Trophoblast cell (in vitro differentiated cells and primary cell): ENCODE results near the gene RASGRF1.

ENCODE experiments used
- DNase-seq, 2 donors: peaks; one replicate each; pipeline ENCODE4 v3.0.0-alpha.2; 2016
- H2AFZ ChIP-seq: 2 replicates; pipeline ENCODE4 v1.6.1; 2013; ENCODE audit warnings: low read length, moderate library complexity, mild to moderate bottlenecking; ENCODE audit not compliant: insufficient read depth, poor library complexity
- H2AK5ac ChIP-seq: 2 replicates; pipeline ENCODE4 v1.6.1; 2013; ENCODE audit warnings: mild to moderate bottlenecking, low read length
- H2BK120ac ChIP-seq: 2 replicates; pipeline ENCODE4 v1.6.1; 2013; ENCODE audit warnings: low read length, mild to moderate bottlenecking, moderate library complexity; ENCODE audit not compliant: insufficient read depth, poor library complexity
- H2BK12ac ChIP-seq: 2 replicates; pipeline ENCODE4 v1.6.1; 2013; ENCODE audit warnings: mild to moderate bottlenecking, low read length, moderate library complexity
- H2BK5ac ChIP-seq: 2 replicates; pipeline ENCODE4 v1.6.1; 2013; ENCODE audit warnings: low read length, low read depth, moderate library complexity, mild to moderate bottlenecking; ENCODE audit not compliant: poor library complexity
- H3K14ac ChIP-seq: 2 replicates; pipeline ENCODE4 v1.6.1; 2013; ENCODE audit warnings: mild to moderate bottlenecking, low read length
- H3K18ac ChIP-seq: 2 replicates; pipeline ENCODE4 v1.6.1; 2013; ENCODE audit warnings: mild to moderate bottlenecking, low read length
- H3K23ac ChIP-seq: 2 replicates; pipeline ENCODE4 v1.6.1; 2013; ENCODE audit warnings: low read length
- H3K27ac ChIP-seq: 2 replicates; pipeline ENCODE4 v1.5.1; 2013; ENCODE audit warnings: low read depth, mild to moderate bottlenecking, inconsistent platforms, low read length, moderate library complexity
- H3K27me3 ChIP-seq: 2 replicates; pipeline ENCODE4 v1.6.1; 2013; ENCODE audit warnings: inconsistent platforms, mild to moderate bottlenecking, low read length, moderate library complexity; ENCODE audit not compliant: insufficient read depth
- H3K36me3 ChIP-seq, 2 experiments: 1 replicate in 1 of 2; 2 replicates in 1 of 2; pipeline ENCODE4 v1.6.1; 2013; ENCODE audit warnings: low read length in 2 of 2, mild to moderate bottlenecking in 2 of 2, moderate library complexity in 1 of 2; ENCODE audit not compliant: insufficient read depth in 2 of 2, control insufficient read depth in 1 of 2
- H3K4ac ChIP-seq: 2 replicates; pipeline ENCODE4 v1.6.1; 2013; ENCODE audit warnings: low read depth, mild to moderate bottlenecking, low read length, moderate library complexity
- H3K4me1 ChIP-seq, 2 experiments: 1 replicate in 1 of 2; 2 replicates in 1 of 2; pipeline ENCODE4 v1.6.1; 2013; ENCODE audit warnings: low read length in 2 of 2, mild to moderate bottlenecking in 2 of 2, moderate library complexity in 1 of 2; ENCODE audit not compliant: insufficient read depth in 2 of 2, control insufficient read depth in 1 of 2
- H3K4me2 ChIP-seq: 2 replicates; pipeline ENCODE4 v1.6.1; 2013; ENCODE audit warnings: inconsistent platforms, mild to moderate bottlenecking, low read length, moderate library complexity
- H3K4me3 ChIP-seq: 2 replicates; pipeline ENCODE4 v1.5.1; 2013; ENCODE audit warnings: mild to moderate bottlenecking, low read depth, low read length, inconsistent platforms
- H3K79me1 ChIP-seq: one replicate; pipeline ENCODE4 v1.6.1; 2013; ENCODE audit warnings: low read length
- H3K79me2 ChIP-seq: 2 replicates; pipeline ENCODE4 v1.6.1; 2013; ENCODE audit warnings: low read length, mild to moderate bottlenecking; ENCODE audit not compliant: control insufficient read depth, insufficient read depth, poor library complexity
- H3K9ac ChIP-seq: 2 replicates; pipeline ENCODE4 v1.6.1; 2013; ENCODE audit warnings: mild to moderate bottlenecking, low read length
- H3K9me3 ChIP-seq: 2 replicates; pipeline ENCODE4 v1.6.1; 2013; ENCODE audit warnings: low read depth, mild to moderate bottlenecking, control low read depth, inconsistent platforms, low read length; ENCODE audit not compliant: insufficient read depth
- H4K12ac ChIP-seq: 2 replicates; pipeline ENCODE4 v1.6.1; 2013; ENCODE audit warnings: low read depth, mild to moderate bottlenecking, low read length, moderate library complexity
- H4K8ac ChIP-seq: 2 replicates; pipeline ENCODE4 v1.6.1; 2013; ENCODE audit warnings: low read depth, mild to moderate bottlenecking, low read length, moderate library complexity
- H4K91ac ChIP-seq: one replicate; pipeline ENCODE4 v1.6.1; 2013; ENCODE audit warnings: low read depth, mild to moderate bottlenecking, low read length, moderate library complexity
- WGBS: extraction: QIAGEN DNeasy Blood & Tissue Kit; methylation state at CpG from one replicate; pipeline ENCODE4 v1.1.7; 2013; ENCODE audit warnings: missing lambda C conversion rate; ENCODE audit not compliant: insufficient read length, insufficient coverage; ENCODE audit errors: extremely low coverage; 5-methylcytosine and 5-hydroxymethylcytosine counted together

Gene RASGRF1

GRCh38 chr15:79099692-79100091, 9.1 kb upstream of the RASGRF1 start:
- Histone ChIP-seq H3K23ac (no peak overlapping the region), H4K91ac (no peak overlapping the region), H3K27me3 (no peaks in the 10 kb centered on the region), H3K27ac (no peak overlapping the region), H4K8ac (no peak overlapping the region), H3K18ac (no peak overlapping the region), H3K4me1 (no peaks in the 10 kb centered on the region), H3K79me2 (no peaks in the 10 kb centered on the region), H2BK5ac (no peak overlapping the region), H3K9me3 (no peaks in the 10 kb centered on the region), H3K79me1 (no peaks in the 10 kb centered on the region), H2AFZ (no peak overlapping the region), H2BK120ac (no peak overlapping the region), H3K4ac (no peak overlapping the region), H3K4me2 (no peak overlapping the region), H2AK5ac (no peak overlapping the region), H3K14ac (no peak overlapping the region), H3K36me3 (no peaks in the 10 kb centered on the region), H2BK12ac (no peak overlapping the region), H3K4me3 (no peak overlapping the region), H3K9ac (peak overlapping the region; percentile 70), H4K12ac (no peak overlapping the region)
- WGBS: no CpG with 5 or more reads among the region's 4 CpGs
- no peak for DNase-seq

- no peaks in the 10 kb centered on the region for H3K79me2 ChIP-seq
- no peak overlapping the region for H3K18ac ChIP-seq
- H2AK5ac ChIP-seq: no peak overlapping the region
- H2BK5ac ChIP-seq: no peak overlapping the region
- no peak overlapping the region for H3K9ac ChIP-seq
- no CpG with 5 or more reads among the region's 6 CpGs for WGBS
- H3K23ac ChIP-seq: no peak overlapping the region
- no peak overlapping the region for H3K4ac ChIP-seq
- no peak overlapping the region for H2AFZ ChIP-seq
- H3K14ac ChIP-seq: no peak overlapping the region
- no peak for DNase-seq
- no peak overlapping the region for H3K4me3 ChIP-seq
- no peaks in the 10 kb centered on the region for H3K36me3 ChIP-seq
- H2BK12ac ChIP-seq: no peak overlapping the region
- H3K4me2 ChIP-seq: no peak overlapping the region
- no peak overlapping the region for H4K12ac ChIP-seq
- peaks cover 10% of the 10 kb centered on the region for H3K27me3 ChIP-seq
- H3K4me1 ChIP-seq: peaks cover 12 to 14% of the 10 kb centered on the region in 2 experiments
- H3K9me3 ChIP-seq: peaks cover 11% of the 10 kb centered on the region
- H3K79me1 ChIP-seq: peaks cover 5% of the 10 kb centered on the region
- H2BK120ac ChIP-seq: no peak overlapping the region
- H4K91ac ChIP-seq: no peak overlapping the region
- H4K8ac ChIP-seq: no peak overlapping the region
- no peak overlapping the region for H3K27ac ChIP-seq
Observed at GRCh38 chr15:79094611-79095021, 4.0 kb upstream of the RASGRF1 start.

GRCh38 chr15:79093352-79093935, 2.9 kb upstream of the RASGRF1 start:
- Histone ChIP-seq H2BK5ac (no peak overlapping the region), H3K18ac (no peak overlapping the region), H3K23ac (no peak overlapping the region), H4K91ac (no peak overlapping the region), H3K79me2 (no peaks in the 10 kb centered on the region), H3K27ac (no peak overlapping the region), H2AK5ac (no peak overlapping the region), H3K4me3 (no peak overlapping the region), H3K36me3 (no peaks in the 10 kb centered on the region), H2BK12ac (no peak overlapping the region), H4K8ac (no peak overlapping the region), H3K27me3 (peaks cover 12% of the 10 kb centered on the region), H2AFZ (no peak overlapping the region), H3K9me3 (peaks cover 11% of the 10 kb centered on the region), H3K4me1 (peaks cover 15 to 16% of the 10 kb centered on the region in 2 experiments), H2BK120ac (no peak overlapping the region), H3K14ac (no peak overlapping the region), H3K4ac (no peak overlapping the region), H3K79me1 (peaks cover 5% of the 10 kb centered on the region), H3K9ac (no peak overlapping the region), H4K12ac (no peak overlapping the region), H3K4me2 (no peak overlapping the region)
- no peak for DNase-seq
- no CpG with 5 or more reads among the region's 8 CpGs for WGBS

- Histone ChIP-seq H3K79me1 (peaks cover 5% of the 10 kb centered on the region), H2AFZ (no peak overlapping the region), H3K9ac (no peak overlapping the region), H3K23ac (peak overlapping the region; percentile 93), H3K27me3 (peaks cover 12% of the 10 kb centered on the region), H2AK5ac (no peak overlapping the region), H4K91ac (no peak overlapping the region), H3K4me2 (no peak overlapping the region), H3K4me3 (peak overlapping the region; percentile 59), H3K9me3 (peaks cover 11% of the 10 kb centered on the region), H2BK5ac (no peak overlapping the region), H4K8ac (no peak overlapping the region), H3K14ac (no peak overlapping the region), H3K27ac (no peak overlapping the region), H3K36me3 (no peaks in the 10 kb centered on the region), H3K79me2 (no peaks in the 10 kb centered on the region), H2BK12ac (no peak overlapping the region), H3K4me1 (peaks cover 15 to 16% of the 10 kb centered on the region in 2 experiments), H2BK120ac (no peak overlapping the region), H3K4ac (no peak overlapping the region), H4K12ac (no peak overlapping the region), H3K18ac (no peak overlapping the region)
- DNase-seq: no peak
- no CpG with 5 or more reads among the region's 2 CpGs for WGBS
Observed at GRCh38 chr15:79092382-79092781, 1.8 kb upstream of the RASGRF1 start.
